Mesendoderm (in vitro differentiated cells): Measurements from ENCODE around the gene RAB20. TPM values are rescaled to one million over a fixed set of nuclear protein-coding genes. Genes with fewer than 3 reads are reported as not detected.
"Not testable (repeated sequence)": the region's sequence is repeated elsewhere in the genome, so short reads cannot be mapped to it uniquely, and the experiment has no call there.

ENCODE experiments used
- DNase-seq: peaks from one replicate; pipeline ENCODE4 v3.0.0; 2013
- H2AK5ac ChIP-seq: 2 replicates; pipeline ENCODE4 v1.6.1; 2013; ENCODE audit warnings: low read length, inconsistent platforms
- H2BK120ac ChIP-seq: 2 replicates; pipeline ENCODE4 v1.6.1; 2013; ENCODE audit warnings: low read depth, mild to moderate bottlenecking, low read length, moderate library complexity, mixed read lengths
- H2BK15ac ChIP-seq: replicated peaks from 2 replicates; pipeline ENCODE4 v1.6.1; 2013; ENCODE audit warnings: low read depth, mild to moderate bottlenecking, moderate library complexity
- H2BK5ac ChIP-seq: 2 replicates; pipeline ENCODE4 v1.6.1; 2013; ENCODE audit warnings: low read length, inconsistent platforms
- H3K18ac ChIP-seq: 2 replicates; pipeline ENCODE4 v1.6.1; 2013; ENCODE audit warnings: mild to moderate bottlenecking, low read length, mixed read lengths
- H3K23ac ChIP-seq: one replicate; pipeline ENCODE4 v1.6.1; 2013; ENCODE audit warnings: low read length
- H3K27ac ChIP-seq: 2 replicates; pipeline ENCODE4 v1.5.1; 2013; ENCODE audit warnings: low read depth, mild to moderate bottlenecking, inconsistent platforms, low read length, moderate library complexity
- H3K27me3 ChIP-seq: 2 replicates; pipeline ENCODE4 v1.6.1; 2013; ENCODE audit warnings: low read length, control low read depth, mild to moderate bottlenecking, inconsistent platforms; ENCODE audit not compliant: insufficient read depth, poor library complexity
- H3K36me3 ChIP-seq: 2 replicates; pipeline ENCODE4 v1.6.1; 2013; ENCODE audit warnings: low read length, inconsistent platforms; ENCODE audit not compliant: control insufficient read depth, insufficient read depth
- H3K4ac ChIP-seq: one replicate; pipeline ENCODE4 v1.6.1; 2013; ENCODE audit warnings: low read depth, mild to moderate bottlenecking, low read length, moderate library complexity
- H3K4me1 ChIP-seq: 2 replicates; pipeline ENCODE4 v1.6.1; 2013; ENCODE audit warnings: low read depth, low read length, inconsistent platforms; ENCODE audit not compliant: control insufficient read depth
- H3K4me2 ChIP-seq: 2 replicates; pipeline ENCODE4 v1.6.1; 2013; ENCODE audit warnings: low read length
- H3K4me3 ChIP-seq: 2 replicates; pipeline ENCODE4 v1.5.1; 2013; ENCODE audit warnings: mild to moderate bottlenecking, low read length
- H3K56ac ChIP-seq: one replicate; pipeline ENCODE4 v1.6.1; 2013; ENCODE audit warnings: low read length
- H3K79me1 ChIP-seq: 2 replicates; pipeline ENCODE4 v1.6.1; 2013; ENCODE audit warnings: low read length, inconsistent platforms
- H3K79me2 ChIP-seq: 2 replicates; pipeline ENCODE4 v1.6.1; 2013; ENCODE audit warnings: mild to moderate bottlenecking, low read length; ENCODE audit not compliant: control insufficient read depth, insufficient read depth
- H3K9ac ChIP-seq: 2 replicates; pipeline ENCODE4 v1.6.1; 2013; ENCODE audit warnings: low read length, inconsistent platforms
- H4K5ac ChIP-seq: one replicate; pipeline ENCODE4 v1.6.1; 2013; ENCODE audit warnings: low read length
- H4K8ac ChIP-seq: one replicate; pipeline ENCODE4 v1.6.1; 2013; ENCODE audit warnings: low read depth, mild to moderate bottlenecking, control low read depth, low read length, moderate library complexity
- WGBS: extraction: QIAGEN DNeasy Blood & Tissue Kit; methylation state at CpG from one replicate; pipeline ENCODE4 v1.1.7; 2013; ENCODE audit warnings: low lambda C conversion rate, missing lambda C conversion rate; ENCODE audit not compliant: insufficient coverage; ENCODE audit errors: extremely low coverage; 5-methylcytosine and 5-hydroxymethylcytosine counted together
- polyA plus RNA-seq, 2 experiments: library from polyadenylated mRNA; stranded (reverse); fragments of 200-250 nt; gene quantifications; one replicate each; pipeline ENCODE4 v1.2.3, GENCODE V29; 2013

RAB20 gene, protein sequence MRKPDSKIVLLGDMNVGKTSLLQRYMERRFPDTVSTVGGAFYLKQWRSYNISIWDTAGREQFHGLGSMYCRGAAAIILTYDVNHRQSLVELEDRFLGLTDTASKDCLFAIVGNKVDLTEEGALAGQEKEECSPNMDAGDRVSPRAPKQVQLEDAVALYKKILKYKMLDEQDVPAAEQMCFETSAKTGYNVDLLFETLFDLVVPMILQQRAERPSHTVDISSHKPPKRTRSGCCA
- 30.9 TPM for polyA plus RNA-seq (2013, experiment 1 of 2)
- 30.6 TPM for polyA plus RNA-seq (2013, experiment 2 of 2)

DNA sequence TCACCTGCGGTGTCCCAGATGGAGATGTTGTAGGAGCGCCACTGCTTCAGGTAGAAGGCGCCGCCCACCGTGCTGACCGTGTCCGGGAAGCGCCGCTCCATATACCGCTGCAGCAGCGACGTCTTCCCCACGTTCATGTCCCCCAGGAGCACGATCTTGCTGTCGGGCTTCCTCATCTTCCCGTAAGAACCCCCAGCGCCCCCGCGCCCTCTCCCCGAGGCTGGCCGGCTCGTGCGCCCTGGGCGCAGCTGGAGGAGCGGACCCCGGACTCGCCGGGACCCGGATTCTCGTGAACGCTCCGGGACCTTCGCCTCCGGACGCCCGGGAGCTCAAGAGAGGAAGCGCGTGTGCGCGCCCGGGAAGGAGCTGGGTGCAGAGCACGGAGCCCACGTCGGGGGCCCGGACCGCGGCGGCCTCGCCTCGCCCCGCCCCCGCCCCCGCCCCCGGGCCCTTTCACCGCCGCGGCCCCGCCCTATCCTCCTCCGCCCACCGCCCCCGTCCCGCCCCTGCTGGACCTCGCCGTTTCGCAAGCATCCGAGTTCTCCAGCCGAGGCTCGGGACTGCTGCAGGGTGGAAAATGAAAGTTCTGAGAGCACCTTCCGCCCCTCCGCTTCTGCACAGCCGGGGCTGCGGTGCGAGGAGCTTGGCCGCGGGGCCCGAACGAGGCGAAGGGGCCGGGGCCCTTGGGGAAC lies at the start of gene RAB20:
RAB20 (minus strand) TSS at position 379 of the 692 bp plus-strand sequence; CDS start at position 176, 203 bp downstream.
- Histone ChIP-seq H3K79me1 (peaks cover 18% of the 10 kb centered on the region), H3K4ac (peak within 1 kb of the TSS; percentile 0), H4K5ac (no peak within 1 kb of the TSS), H3K23ac (peak within 1 kb of the TSS; percentile 89), H2BK15ac (no peak within 1 kb of the TSS), H2AK5ac (no peak within 1 kb of the TSS), H2BK5ac (peak within 1 kb of the TSS; percentile 59), H2BK120ac (no peak within 1 kb of the TSS), H3K79me2 (peaks cover 26% of the 10 kb centered on the region), H3K27ac (peak within 1 kb of the TSS; percentile 64), H3K36me3 (no peaks in the 10 kb centered on the region), H3K56ac (peak within 1 kb of the TSS; percentile 91), H3K9ac (peak within 1 kb of the TSS; percentile 80), H3K4me3 (peak within 1 kb of the TSS; percentile 68), H3K18ac (peak within 1 kb of the TSS; percentile 86), H4K8ac (no peak within 1 kb of the TSS), H3K27me3 (no peaks in the 10 kb centered on the region), H3K4me2 (peak within 1 kb of the TSS; percentile 97), H3K4me1 (peaks cover 9% of the 10 kb centered on the region)
- no CpG with 5 or more reads among the region's 79 CpGs for WGBS
- peak; percentile 87 for DNase-seq

DNA sequence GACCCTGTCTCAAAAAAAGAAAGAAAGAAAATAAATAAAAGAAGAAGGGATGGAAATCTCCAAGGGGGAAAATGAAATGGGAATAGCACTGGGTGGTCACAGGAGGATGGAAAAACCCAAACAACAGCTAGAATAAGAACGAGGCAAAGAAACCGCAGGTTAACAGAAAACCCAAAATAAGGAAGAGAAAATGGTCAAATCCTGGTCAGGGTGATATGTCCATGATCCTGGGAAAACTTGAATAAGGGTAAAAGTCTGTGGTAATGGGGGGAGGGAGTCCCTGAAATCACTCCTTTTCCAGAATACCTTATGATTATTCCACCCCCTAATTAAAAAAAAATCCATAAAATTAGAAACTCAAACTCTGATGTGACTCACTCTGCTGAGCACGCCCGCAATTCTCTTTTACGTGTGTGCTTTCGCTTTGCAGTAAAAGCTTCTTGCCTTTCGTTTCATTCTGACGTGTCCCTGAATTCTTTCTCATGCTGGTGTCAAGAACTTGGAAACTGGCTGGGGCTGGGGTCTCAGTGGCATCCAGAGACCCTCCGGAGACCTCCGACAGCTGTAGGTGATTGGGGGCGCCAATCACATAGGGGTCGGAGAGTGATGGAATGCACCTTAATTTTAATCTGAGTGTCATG lies 49.6 kb upstream of the RAB20 start:
- H3K4me3 ChIP-seq, result no peak overlapping the region
- no peak for DNase-seq
- H3K27me3 ChIP-seq, result no peaks in the 10 kb centered on the region
- H2BK5ac ChIP-seq, result no peak overlapping the region
- no peak overlapping the region for H2AK5ac ChIP-seq
- no peaks in the 10 kb centered on the region for H3K36me3 ChIP-seq
- no CpG with 5 or more reads among the region's 12 CpGs for WGBS
- H3K79me2 ChIP-seq, result peaks cover 3% of the 10 kb centered on the region
- no peak overlapping the region for H2BK120ac ChIP-seq
- H4K8ac ChIP-seq, result no peak overlapping the region
- H3K27ac ChIP-seq, result no peak overlapping the region
- H3K18ac ChIP-seq, result no peak overlapping the region
- no peak overlapping the region for H3K23ac ChIP-seq
- H3K4me2 ChIP-seq, result no peak overlapping the region
- no peak overlapping the region for H4K5ac ChIP-seq
- H3K9ac ChIP-seq, result no peak overlapping the region
- peaks cover 2% of the 10 kb centered on the region for H3K79me1 ChIP-seq
- H3K56ac ChIP-seq, result no peak overlapping the region
- H3K4me1 ChIP-seq, result peaks cover 5% of the 10 kb centered on the region
- H3K4ac ChIP-seq, result no peak overlapping the region
- no peak overlapping the region for H2BK15ac ChIP-seq

DNA sequence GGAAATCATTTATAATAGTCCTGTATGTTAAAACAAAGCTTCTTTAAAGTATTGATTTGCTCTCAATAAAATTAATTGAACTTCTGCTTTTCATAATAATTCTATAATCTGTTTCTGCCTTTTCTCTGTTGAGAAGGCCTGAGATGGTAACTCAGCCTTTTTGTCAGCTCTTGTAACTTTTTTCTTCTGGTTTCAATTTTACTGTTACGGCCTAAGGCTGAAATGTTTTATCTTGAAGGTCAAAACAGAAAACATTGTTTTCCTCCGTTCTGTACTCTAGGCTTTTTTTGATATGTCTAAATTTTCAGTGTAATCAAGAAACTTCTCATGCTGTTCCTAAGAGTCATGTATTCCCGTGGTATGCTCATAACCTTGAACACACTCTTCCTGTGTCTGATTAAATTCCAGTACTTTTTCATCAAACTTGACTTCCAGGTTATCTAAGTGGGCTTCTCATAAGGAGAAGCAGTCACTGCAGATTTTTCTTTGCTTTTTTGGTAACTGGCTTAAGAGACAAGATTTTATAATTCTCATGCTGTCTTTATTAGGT lies 46.2 kb upstream of the RAB20 start:
- no CpG with 5 or more reads among the region's 3 CpGs for WGBS

DNA sequence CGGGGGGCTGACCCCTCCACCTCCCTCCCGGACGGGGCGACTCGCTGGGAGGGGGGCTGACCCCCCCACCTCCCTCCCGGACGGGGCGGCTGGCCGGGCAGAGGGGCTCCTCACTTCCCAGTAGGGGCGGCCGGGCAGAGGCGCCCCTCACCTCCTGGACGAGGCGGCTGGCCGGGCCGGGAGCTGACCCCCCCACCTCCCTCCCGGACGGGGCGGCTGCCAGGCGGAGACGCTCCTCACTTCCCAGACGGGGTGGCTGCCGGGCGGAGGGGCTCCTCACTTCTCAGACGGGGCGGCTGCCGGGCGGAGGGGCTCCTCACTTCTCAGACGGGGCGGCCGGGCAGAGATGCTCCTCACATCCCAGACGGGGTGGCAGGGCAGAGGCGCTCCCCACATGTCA lies 44.8 kb upstream of the RAB20 start:
- not testable (repeated sequence) for H3K27me3 ChIP-seq, H3K56ac ChIP-seq, H3K79me1 ChIP-seq, H2BK120ac ChIP-seq, H3K23ac ChIP-seq, H3K9ac ChIP-seq, H3K4me1 ChIP-seq, H2BK15ac ChIP-seq, H3K4me3 ChIP-seq, H4K5ac ChIP-seq, DNase-seq, H3K27ac ChIP-seq, H3K36me3 ChIP-seq, H2BK5ac ChIP-seq, H3K79me2 ChIP-seq, H4K8ac ChIP-seq, H3K4me2 ChIP-seq, H3K18ac ChIP-seq, H2AK5ac ChIP-seq, H3K4ac ChIP-seq
- WGBS, result no CpG with 5 or more reads among the region's 33 CpGs

More for the DNA sequence above, 46.2 kb upstream of the RAB20 start:
- Histone ChIP-seq H3K27ac (no peak overlapping the region), H2BK5ac (no peak overlapping the region), H3K4me3 (no peak overlapping the region), H3K27me3 (no peaks in the 10 kb centered on the region), H3K4me2 (no peak overlapping the region), H2BK120ac (no peak overlapping the region), H3K79me2 (no peaks in the 10 kb centered on the region), H3K79me1 (no peaks in the 10 kb centered on the region), H3K23ac (no peak overlapping the region), H3K4ac (no peak overlapping the region), H3K36me3 (no peaks in the 10 kb centered on the region), H3K18ac (no peak overlapping the region), H4K8ac (no peak overlapping the region), H2AK5ac (no peak overlapping the region), H3K9ac (no peak overlapping the region), H3K56ac (no peak overlapping the region), H4K5ac (no peak overlapping the region), H2BK15ac (no peak overlapping the region), H3K4me1 (peaks cover 2% of the 10 kb centered on the region)
- DNase-seq, result no peak

DNA sequence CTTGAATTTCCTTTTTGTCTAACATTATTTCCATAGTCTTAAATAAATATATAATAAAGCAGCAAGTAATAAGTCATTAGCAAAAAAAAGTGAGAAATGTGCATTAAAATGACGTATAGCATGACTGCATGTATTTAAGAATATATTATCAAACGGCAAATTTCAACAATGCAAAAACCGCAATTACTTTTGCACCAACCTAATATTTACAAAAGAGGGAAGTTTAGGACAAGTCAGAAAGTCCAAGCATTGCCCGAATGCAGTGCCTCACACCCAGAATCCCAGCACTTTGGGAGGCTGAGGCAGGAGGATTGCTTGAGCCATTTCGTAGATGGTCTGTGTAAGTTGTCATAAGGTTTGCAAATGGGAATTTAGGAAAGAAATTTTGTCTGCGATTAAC lies 43.6 kb upstream of the RAB20 start:
- Histone ChIP-seq H3K9ac (no peak overlapping the region), H2BK5ac (no peak overlapping the region), H3K4me3 (no peak overlapping the region), H3K27ac (no peak overlapping the region), H4K8ac (no peak overlapping the region), H2BK120ac (no peak overlapping the region), H3K4me2 (no peak overlapping the region), H3K4ac (no peak overlapping the region), H3K27me3 (no peaks in the 10 kb centered on the region), H2BK15ac (no peak overlapping the region), H3K36me3 (no peaks in the 10 kb centered on the region), H4K5ac (no peak overlapping the region), H3K79me1 (no peaks in the 10 kb centered on the region), H2AK5ac (no peak overlapping the region), H3K4me1 (peaks cover 7% of the 10 kb centered on the region), H3K56ac (no peak overlapping the region), H3K18ac (no peak overlapping the region), H3K23ac (no peak overlapping the region), H3K79me2 (no peaks in the 10 kb centered on the region)
- no peak for DNase-seq
- WGBS, result 100% methylated on average over 1 of the region's 6 CpGs
